A549 (cell line): Measurements from ENCODE around the gene BSCL2. TPM values are rescaled to one million over a fixed set of nuclear protein-coding genes. Genes with fewer than 3 reads are reported as not detected.

Experiments
- ATAC-seq, 2 experiments: fragments of 200-7000 bp in 1 of 2; fragments of >200 bp in 1 of 2; cut with Nextera tagmentation in 1 of 2; cut with Tn5 transposase in 1 of 2; 3 replicates each; pipeline versions ENCODE4 v1.8.0 to v1.9.1; 2018 to 2020; ENCODE audit warnings: mild to moderate bottlenecking in 1 of 2, moderate library complexity in 1 of 2
- CTCF ChIA-PET: fragments of 300-600 bp; sonication (Branson Sonifier 250); formaldehyde crosslinking; extraction: SDS; loops from one replicate; lab custom pipeline; 2021; ENCODE audit warnings: antibody characterized with exemption, inconsistent platforms; lab: Yijun Ruan, JAX
- POLR2A ChIA-PET: fragments of 350-600 bp; formaldehyde crosslinking; extraction: SDS; loops from one replicate; lab custom pipeline; 2021; ENCODE audit warnings: antibody characterized with exemption, inconsistent platforms; lab: Yijun Ruan, JAX
- DNase-seq, 2 experiments: peaks; one replicate each; pipeline versions ENCODE4 v3.0.0 to v3.0.0-alpha.2; 2011 to 2016; ENCODE audit warnings: low read depth in 1 of 2, low spot score in 1 of 2
- FAIRE-seq: peaks from 2 replicates; lab custom pipeline; 2011; peaks lifted over from hg19 to GRCh38; lab: Jason Lieb, UNC
- H3K27ac ChIP-seq, 2 experiments: fragments of >200 bp; sonication (Bioruptor Twin); formaldehyde crosslinking; 3 replicates each; pipeline ENCODE4 v1.5.1; 2016 to 2017
- H3K4me1 ChIP-seq: fragments of >200 bp; sonication (Bioruptor Twin); formaldehyde crosslinking; 3 replicates; pipeline ENCODE4 v1.6.1; 2016
- H3K4me2 ChIP-seq: fragments of >200 bp; sonication (Bioruptor Twin); formaldehyde crosslinking; 3 replicates; pipeline ENCODE4 v1.6.1; 2016
- H3K4me3 ChIP-seq: fragments of >200 bp; sonication (Bioruptor Twin); formaldehyde crosslinking; 3 replicates; pipeline ENCODE4 v1.5.1; 2016
- H3K9me3 ChIP-seq: fragments of >200 bp; sonication (Bioruptor Twin); formaldehyde crosslinking; 3 replicates; pipeline ENCODE4 v1.6.1; 2016
- ATOH8 ChIP-seq: fragments of 250-450 bp; sonication (Bioruptor Pico); IDR thresholded peaks from 2 replicates; pipeline ENCODE4 v1.5.0; 2020; ENCODE audit warnings: low read depth, mild to moderate bottlenecking, moderate library complexity
- BCL3 ChIP-seq: fragments of >200 bp; sonication (Bioruptor Twin); formaldehyde crosslinking; IDR thresholded peaks from 3 replicates; pipeline ENCODE4 v1.6.1; 2016
- CEBPB ChIP-seq, 2 experiments: fragments of >200 bp in 1 of 2; sonication (Bioruptor Twin) in 1 of 2; formaldehyde crosslinking in 1 of 2; IDR thresholded peaks; 2 replicates each; pipeline ENCODE4 v1.6.1; 2012 to 2016
- CHD4 ChIP-seq: fragments of 200-600 bp; sonication (generic); IDR thresholded peaks from 2 replicates; pipeline ENCODE4 v1.6.1; 2016; ENCODE audit warnings: antibody characterized with exemption, mild to moderate bottlenecking, borderline replicate concordance
- ESRRA ChIP-seq: fragments of 150-350 bp; IDR thresholded peaks from 2 replicates; pipeline ENCODE4 v1.6.1; 2014; ENCODE audit warnings: mild to moderate bottlenecking, low read length, borderline replicate concordance
- GATA3 ChIP-seq: IDR thresholded peaks from 2 replicates; pipeline ENCODE4 v1.6.1; 2012; ENCODE audit warnings: borderline replicate concordance
- HDAC2 ChIP-seq: fragments of 200-600 bp; sonication (generic); IDR thresholded peaks from 2 replicates; pipeline ENCODE4 v1.6.1; 2016
- HEYL ChIP-seq: fragments of 250-450 bp; sonication (Bioruptor Pico); IDR thresholded peaks from 2 replicates; pipeline ENCODE4 v1.8.0; 2021; ENCODE audit warnings: mild to moderate bottlenecking, moderate library complexity
- HOXB5 ChIP-seq: fragments of 250-450 bp; sonication (Bioruptor Pico); IDR thresholded peaks from 2 replicates; pipeline ENCODE4 v1.5.0; 2020; ENCODE audit warnings: mild to moderate bottlenecking, moderate library complexity
- JUN ChIP-seq, 2 experiments: fragments of >200 bp; sonication (Bioruptor Twin); formaldehyde crosslinking; IDR thresholded peaks; 2 replicates in 1 of 2; 3 replicates in 1 of 2; pipeline ENCODE4 v1.6.1; 2016 to 2017
- JUNB ChIP-seq: fragments of >200 bp; sonication (Bioruptor Twin); formaldehyde crosslinking; IDR thresholded peaks from 2 replicates; pipeline ENCODE4 v1.6.1; 2016
- KDM1A ChIP-seq: fragments of 200-600 bp; sonication (generic); IDR thresholded peaks from 2 replicates; pipeline ENCODE4 v1.6.1; 2016; ENCODE audit warnings: low read depth, mild to moderate bottlenecking
- MAX ChIP-seq: IDR thresholded peaks from 2 replicates; pipeline ENCODE4 v1.6.1; 2012
- PBX3 ChIP-seq: IDR thresholded peaks from 2 replicates; pipeline ENCODE4 v1.6.1; 2012
- PHF8 ChIP-seq: fragments of 200-600 bp; sonication (generic); IDR thresholded peaks from 2 replicates; pipeline ENCODE4 v1.6.1; 2016; ENCODE audit warnings: low read depth, mild to moderate bottlenecking, antibody characterized with exemption, moderate library complexity, borderline replicate concordance
- POLR2A ChIP-seq: IDR thresholded peaks from 2 replicates; pipeline ENCODE4 v1.6.1; 2012; ENCODE audit warnings: mild to moderate bottlenecking, low read length
- ZFP36 ChIP-seq: fragments of 450-650 bp; IDR thresholded peaks from 2 replicates; pipeline ENCODE4 v1.6.1; 2014; ENCODE audit warnings: borderline replicate concordance; ENCODE audit not compliant: partially characterized antibody
- WGBS: methylation state at CpG from one replicate; pipeline ENCODE4 v1.1.6; 2017; ENCODE audit errors: missing lambda C conversion rate; 5-methylcytosine and 5-hydroxymethylcytosine counted together
- polyA plus RNA-seq, 4 experiments: library from polyadenylated mRNA; depleted of rRNA in 3 of 4; stranded (reverse); fragments of >200 nt; fragmentation: RNase III in 1 of 4; extraction: RNeasy Plus Mini Kit Qiagen cat#74134 plus additional on column Dnase treatment in 1 of 4; gene quantifications; 2 replicates in 3 of 4; 3 replicates in 1 of 4; pipeline ENCODE4 v1.2.3, GENCODE V29; 2011 to 2017

The BSCL2 gene
- polyA plus RNA-seq, 2 of the 4 experiments (the other 2 are of a cell fraction): 63.0 to 63.9 TPM

DNA sequence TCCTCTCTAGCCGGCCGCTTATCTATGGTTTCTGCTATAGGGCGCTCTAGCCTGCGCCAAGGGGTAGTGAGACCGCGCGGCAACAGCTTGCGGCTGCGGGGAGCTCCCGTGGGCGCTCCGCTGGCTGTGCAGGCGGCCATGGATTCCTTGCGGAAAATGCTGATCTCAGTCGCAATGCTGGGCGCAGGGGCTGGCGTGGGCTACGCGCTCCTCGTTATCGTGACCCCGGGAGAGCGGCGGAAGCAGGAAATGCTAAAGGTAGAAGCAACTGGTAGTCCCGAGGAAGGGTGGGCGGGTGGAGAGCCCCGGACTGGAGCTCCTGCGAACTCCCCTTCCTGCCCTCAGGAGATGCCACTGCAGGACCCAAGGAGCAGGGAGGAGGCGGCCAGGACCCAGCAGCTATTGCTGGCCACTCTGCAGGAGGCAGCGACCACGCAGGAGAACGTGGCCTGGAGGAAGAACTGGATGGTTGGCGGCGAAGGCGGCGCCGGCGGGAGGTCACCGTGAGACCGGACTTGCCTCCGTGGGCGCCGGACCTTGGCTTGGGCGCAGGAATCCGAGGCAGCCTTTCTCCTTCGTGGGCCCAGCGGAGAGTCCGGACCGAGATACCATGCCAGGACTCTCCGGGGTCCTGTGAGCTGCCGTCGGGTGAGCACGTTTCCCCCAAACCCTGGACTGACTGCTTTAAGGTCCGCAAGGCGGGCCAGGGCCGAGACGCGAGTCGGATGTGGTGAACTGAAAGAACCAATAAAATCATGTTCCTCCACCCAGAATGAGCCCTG is 35.4 kb downstream of the BSCL2 start, which contains the start of the genes LBHD1 and UQCC3 (continued):
- no peak for TF ChIP-seq ESRRA

- FAIRE-seq (no peak), DNase-seq (no peak), ATAC-seq (peak; percentile 43 to 55)
- CTCF ChIA-PET: interaction anchor here (1.1 to 9.0 kb wide), 7 partner anchors 10 to 96 kb away, joined by 3 to 72 read pairs (median 5); partner anchors contain the start of genes BSCL2, EML3, GNG3 and LRRN4CL
- POLR2A ChIA-PET: interaction anchor here (0.8 to 3.3 kb wide), 15 partner anchors 9 to 210 kb away, joined by 3 to 34 read pairs (median 7); partner anchors contain the start of genes B3GAT3, EEF1G, GANAB and HNRNPUL2
- peaks cover 36% of the 10 kb centered on the region for H3K4me1 ChIP-seq
- 2% methylated on average over 13 of the region's 17 CpGs for WGBS
- peak overlapping the region; percentile 90 for H3K4me3 ChIP-seq
- H3K27ac ChIP-seq: peak overlapping the region; percentile 97 to 98
- H3K4me2 ChIP-seq: peak overlapping the region; percentile 64
- TF ChIP-seq PBX3 (0 out of 2 replicates have a peak, but pooled peaks have one; percentile 6), HOXB5 (CRISPR knock-in tag) (no peak), PHF8 (peak; percentile 18; the same call in 1 of the 2 replicates)
- TF ChIP-seq, all 56 proteins: peak for 2
- no peaks in the 10 kb centered on the region for H3K9me3 ChIP-seq
These were observed 36.0 kb downstream of the BSCL2 start for GRCh38 chr11:62671236-62671607.

GRCh38 chr11:62669420-62670161 is 37.6 kb downstream of the BSCL2 start:
- DNase-seq: peak in 1 of 2 experiments; percentile 56
- POLR2A ChIA-PET: interaction anchor here (0.7 to 3.3 kb wide), 4 partner anchors 16 to 58 kb away, joined by 3 to 34 read pairs (median 4); partner anchors contain the start of genes HNRNPUL2, INTS5 and TTC9C

DNA sequence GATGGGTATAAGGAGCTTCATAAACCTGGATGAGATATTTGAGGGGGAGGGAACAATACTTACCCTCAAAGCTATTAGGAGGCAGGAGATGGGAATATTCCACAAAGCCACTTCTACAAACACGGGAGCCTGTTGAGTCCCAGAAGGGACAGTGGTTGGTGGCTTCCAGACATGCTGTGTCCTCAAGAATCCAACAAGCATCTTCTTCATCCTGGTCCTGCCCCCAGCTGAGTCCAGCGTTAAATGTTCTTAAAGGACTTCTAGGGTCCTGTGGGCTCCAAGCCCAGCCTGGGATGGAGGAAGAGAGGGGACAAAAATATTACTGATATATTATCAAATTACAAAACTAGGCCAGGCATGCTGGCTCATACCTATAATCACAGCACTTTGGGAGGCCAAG is 39.8 kb downstream of the BSCL2 start:
- no peak; a peak in 1 of 5 replicates for TF ChIP-seq JUN (IDR thresholded peaks at IDR 0.05)
- peak; percentile 15; the same call in 1 of the 2 replicates for TF ChIP-seq GATA3
- TF ChIP-seq HEYL (CRISPR knock-in tag): no peak
- TF ChIP-seq HDAC2: no peak
- no peak for TF ChIP-seq KDM1A
- TF ChIP-seq BCL3: 0 out of 3 replicates have a peak, but pooled peaks have one; percentile 46
- no peak for TF ChIP-seq JUNB
- TF ChIP-seq ZFP36: no peak
- TF ChIP-seq POLR2A: peak; percentile 4; the same call in 1 of the 2 replicates
- TF ChIP-seq MAX: no peak
- ChIA-PET POLR2A (interaction anchor here (0.7 to 5.5 kb wide), 9 partner anchors 8 to 174 kb away, joined by 3 to 91 read pairs (median 5); partner anchors contain the start of genes HNRNPUL2, INTS5, TTC9C and TUT1), CTCF (interaction anchor here (0.5 to 6.5 kb wide), 10 partner anchors 9 to 65 kb away, joined by 3 to 30 read pairs (median 4); partner anchors contain the start of gene LRRN4CL)
- H3K9me3 ChIP-seq: no peaks in the 10 kb centered on the region
- H3K4me3 ChIP-seq: no peak overlapping the region
- DNase-seq (no peak), FAIRE-seq (no peak), ATAC-seq (no peak)
- peak overlapping the region; percentile 93 to 96; a peak in 4 of 6 replicates for H3K27ac ChIP-seq
- H3K4me1 ChIP-seq: peaks cover 32% of the 10 kb centered on the region
- peak overlapping the region; percentile 78 for H3K4me2 ChIP-seq
- 86% methylated on average over 2 of the region's 2 CpGs for WGBS

More at GRCh38 chr11:62669420-62670161, 37.6 kb downstream of the BSCL2 start:
- Histone ChIP-seq H3K27ac (peak overlapping the region in 1 of 2 experiments; percentile 11; a peak in 2 of 6 replicates), H3K4me3 (no peak overlapping the region), H3K4me2 (peak overlapping the region; percentile 64; the same call in 2 of the 3 replicates), H3K9me3 (no peaks in the 10 kb centered on the region), H3K4me1 (peaks cover 36% of the 10 kb centered on the region)
- TF ChIP-seq ATOH8 (CRISPR knock-in tag) (no peak), CHD4 (no peak), CEBPB (IDR thresholded peaks at IDR 0.05) (no peak)
- peak in 1 of 2 experiments; percentile 5; a peak in 2 of 6 replicates for ATAC-seq
- CTCF ChIA-PET: interaction anchor here (0.8 to 9.0 kb wide), 7 partner anchors 11 to 275 kb away, joined by 3 to 72 read pairs (median 3); partner anchors contain the start of genes HNRNPUL2 and LRRN4CL
- FAIRE-seq: no peak
- WGBS: 77% methylated on average over 4 of the region's 4 CpGs
